HL-60 (cell line): ENCODE measurements around the gene CTR9.

ENCODE experiments used
- DNase-seq, 2 experiments: peaks; one replicate each; pipeline ENCODE4 v3.0.0-alpha.2; 2010 to 2020; ENCODE audit warnings: low read depth in 1 of 2, low spot score in 1 of 2
- H3K27ac ChIP-seq: fragments of 250-450 bp; sonication (Bioruptor Pico); replicated peaks from 2 replicates; pipeline ENCODE4 v1.5.1; 2020; ENCODE audit warnings: mild to moderate bottlenecking, moderate library complexity
- H3K27me3 ChIP-seq: fragments of 250-450 bp; sonication (Bioruptor Pico); 2 replicates; pipeline ENCODE4 v1.5.1; 2021; ENCODE audit warnings: mild to moderate bottlenecking, moderate library complexity; ENCODE audit not compliant: insufficient read depth, poor library complexity, severe bottlenecking
- H3K4me3 ChIP-seq: replicated peaks from 2 replicates; pipeline ENCODE4 v1.5.1; 2011; ENCODE audit warnings: mild to moderate bottlenecking, control low read depth, low read length; ENCODE audit not compliant: insufficient read depth
- CTCF ChIP-seq: IDR thresholded peaks from one replicate; pipeline ENCODE4 v1.5.1; 2011; ENCODE audit warnings: low read length, control low read depth, inconsistent platforms; ENCODE audit not compliant: insufficient read depth
- GABPA ChIP-seq: IDR thresholded peaks from 2 replicates; pipeline ENCODE4 v1.6.1; 2012; ENCODE audit warnings: low read depth
- POLR2AphosphoS5 ChIP-seq: IDR thresholded peaks from 2 replicates; pipeline ENCODE4 v1.6.1; 2012; ENCODE audit warnings: low read depth
- REST ChIP-seq: IDR thresholded peaks from 2 replicates; pipeline ENCODE4 v1.6.1; 2012; ENCODE audit warnings: low read depth; ENCODE audit not compliant: insufficient replicate concordance
- SPI1 ChIP-seq: IDR thresholded peaks from 2 replicates; pipeline ENCODE4 v1.6.1; 2012; ENCODE audit warnings: low read depth, mild to moderate bottlenecking, borderline replicate concordance

Gene CTR9

GRCh38 chr11:10763766-10764165 lies 12.7 kb downstream of the CTR9 start:
- H3K27ac ChIP-seq, result no peak overlapping the region
- no peak for DNase-seq
- no peak overlapping the region for H3K4me3 ChIP-seq
- TF ChIP-seq SPI1 (no peak), POLR2AphosphoS5 (no peak)
- no peaks in the 10 kb centered on the region for H3K27me3 ChIP-seq

- Histone ChIP-seq H3K27ac (no peak overlapping the region), H3K27me3 (no peaks in the 10 kb centered on the region), H3K4me3 (no peak overlapping the region)
- TF ChIP-seq POLR2AphosphoS5 (no peak), GABPA (no peak), SPI1 (no peak), CTCF (no peak), REST (no peak)
- DNase-seq, result no peak
These were observed 13.4 kb downstream of the CTR9 start for GRCh38 chr11:10764412-10764811.

- DNase-seq, result peak in 1 of 2 experiments; percentile 42
- no peaks in the 10 kb centered on the region for H3K27me3 ChIP-seq
- H3K4me3 ChIP-seq, result no peak overlapping the region
- no peak overlapping the region for H3K27ac ChIP-seq
- TF ChIP-seq CTCF (peak; percentile 59), GABPA (no peak)
These were observed 19.7 kb downstream of the CTR9 start for GRCh38 chr11:10770626-10771254.

GRCh38 chr11:10771457-10771856 lies 20.4 kb downstream of the CTR9 start:
- no peaks in the 10 kb centered on the region for H3K27me3 ChIP-seq
- DNase-seq, result no peak
- H3K27ac ChIP-seq, result no peak overlapping the region
- no peak overlapping the region for H3K4me3 ChIP-seq
- TF ChIP-seq CTCF, result no peak

- no peak overlapping the region for H3K27ac ChIP-seq
- no peak overlapping the region for H3K4me3 ChIP-seq
- no peaks in the 10 kb centered on the region for H3K27me3 ChIP-seq
- DNase-seq, result no peak
- TF ChIP-seq CTCF, result no peak
- TF ChIP-seq GABPA, result no peak
These were observed 23.8 kb downstream of the CTR9 start for GRCh38 chr11:10774811-10775210.
